ENCODE data around the gene FHIT.

Gene FHIT

DNA sequence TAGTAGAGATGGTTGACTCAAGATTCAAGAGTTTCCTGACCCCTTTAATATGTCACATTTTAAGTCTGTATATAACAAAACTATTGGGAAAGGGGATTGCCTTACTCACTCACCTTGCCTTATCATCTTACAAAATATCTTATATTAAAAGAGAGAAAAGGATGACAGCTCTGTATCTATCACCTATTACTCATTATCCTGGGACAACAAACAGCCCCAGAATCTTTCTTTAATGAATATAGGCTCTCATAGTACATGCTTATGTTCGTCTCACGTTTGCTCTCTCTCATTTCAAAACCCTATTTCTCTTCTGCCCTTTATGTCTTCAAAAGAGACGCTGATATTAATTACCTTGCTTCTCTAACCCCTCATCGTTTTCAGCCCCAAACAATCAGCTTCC is 1178.0 kb downstream of the FHIT start:
- Histone ChIP-seq H3K4me1 (ENCODE audit: control insufficient read depth, low read length) (peaks cover 60% of the 10 kb centered on the region), H3K79me2 (ENCODE audit: control insufficient read depth, low read length) (no peaks in the 10 kb centered on the region), H3K36me3 (ENCODE audit: control insufficient read depth, low read length) (no peaks in the 10 kb centered on the region)

DNA sequence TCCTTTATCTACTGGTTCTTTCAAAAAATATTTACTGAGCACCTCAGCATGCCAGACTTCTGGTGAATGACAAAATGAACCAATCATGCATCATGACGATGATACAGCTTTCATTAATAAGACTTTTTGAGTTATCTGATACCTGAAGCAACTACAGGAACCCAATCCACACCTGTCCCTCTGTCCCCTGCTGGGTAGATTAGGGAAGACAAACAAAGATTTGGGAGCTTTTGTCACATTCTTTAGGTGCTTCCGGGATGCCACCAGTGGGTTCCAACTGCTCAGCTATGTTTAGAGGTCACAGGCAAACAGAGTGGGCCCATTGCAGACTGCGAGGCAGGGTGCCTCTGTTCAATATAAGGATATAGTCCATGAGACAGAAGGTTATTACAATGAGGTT is 1180.9 kb downstream of the FHIT start:
- Histone ChIP-seq H3K36me3 (ENCODE audit: control insufficient read depth, low read length) (no peaks in the 10 kb centered on the region), H3K4me1 (ENCODE audit: control insufficient read depth, low read length) (peaks cover 40% of the 10 kb centered on the region), H3K79me2 (ENCODE audit: control insufficient read depth, low read length) (no peaks in the 10 kb centered on the region), H3K27ac (ENCODE audit: low read depth, low read length) (0 out of 2 replicates have a peak overlapping the region, but pooled peaks have one; percentile 11), H3K4me2 (ENCODE audit: low read length) (peak overlapping the region; percentile 28), H3F3A (ENCODE audit: control insufficient read depth, insufficient read depth) (no peaks in the 10 kb centered on the region), H4K20me1 (ENCODE audit: control insufficient read depth, insufficient read depth, low read depth, low read length) (no peaks in the 10 kb centered on the region), H3K9me3 (ENCODE audit: control insufficient read depth, insufficient read depth, low read length) (peaks cover 7% of the 10 kb centered on the region; the same call in 1 of the 2 replicates), H3K4me3 (ENCODE audit: low read length) (no peak overlapping the region), H3K27me3 (ENCODE audit: control insufficient read depth, low read length) (no peaks in the 10 kb centered on the region), H3K9me2 (replicated peaks; ENCODE audit: control insufficient read depth, low read length) (no peaks in the 10 kb centered on the region)
- TF ChIP-seq, protein P1, sequence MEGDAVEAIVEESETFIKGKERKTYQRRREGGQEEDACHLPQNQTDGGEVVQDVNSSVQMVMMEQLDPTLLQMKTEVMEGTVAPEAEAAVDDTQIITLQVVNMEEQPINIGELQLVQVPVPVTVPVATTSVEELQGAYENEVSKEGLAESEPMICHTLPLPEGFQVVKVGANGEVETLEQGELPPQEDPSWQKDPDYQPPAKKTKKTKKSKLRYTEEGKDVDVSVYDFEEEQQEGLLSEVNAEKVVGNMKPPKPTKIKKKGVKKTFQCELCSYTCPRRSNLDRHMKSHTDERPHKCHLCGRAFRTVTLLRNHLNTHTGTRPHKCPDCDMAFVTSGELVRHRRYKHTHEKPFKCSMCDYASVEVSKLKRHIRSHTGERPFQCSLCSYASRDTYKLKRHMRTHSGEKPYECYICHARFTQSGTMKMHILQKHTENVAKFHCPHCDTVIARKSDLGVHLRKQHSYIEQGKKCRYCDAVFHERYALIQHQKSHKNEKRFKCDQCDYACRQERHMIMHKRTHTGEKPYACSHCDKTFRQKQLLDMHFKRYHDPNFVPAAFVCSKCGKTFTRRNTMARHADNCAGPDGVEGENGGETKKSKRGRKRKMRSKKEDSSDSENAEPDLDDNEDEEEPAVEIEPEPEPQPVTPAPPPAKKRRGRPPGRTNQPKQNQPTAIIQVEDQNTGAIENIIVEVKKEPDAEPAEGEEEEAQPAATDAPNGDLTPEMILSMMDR (IDR thresholded peaks at IDR 0.05; ENCODE audit: low read depth, low read length, poor library complexity, severe bottlenecking), result no peak
- no peak for TF ChIP-seq EZH2phosphoT487 (IDR thresholded peaks at IDR 0.05; ENCODE audit: borderline replicate concordance, low read length)

More for the DNA sequence above, 1178.0 kb downstream of the FHIT start:
- no peak for TF ChIP-seq EZH2phosphoT487 (IDR thresholded peaks at IDR 0.05; ENCODE audit: borderline replicate concordance, low read length)
- TF ChIP-seq, protein P1 (IDR thresholded peaks at IDR 0.05; ENCODE audit: low read depth, low read length, poor library complexity, severe bottlenecking), result no peak
- Histone ChIP-seq H3K9me2 (replicated peaks; ENCODE audit: control insufficient read depth, low read length) (no peaks in the 10 kb centered on the region), H3F3A (ENCODE audit: control insufficient read depth, insufficient read depth) (no peaks in the 10 kb centered on the region), H4K20me1 (ENCODE audit: control insufficient read depth, insufficient read depth, low read depth, low read length) (no peaks in the 10 kb centered on the region), H3K4me3 (ENCODE audit: low read length) (no peak overlapping the region), H3K27ac (ENCODE audit: low read depth, low read length) (no peak overlapping the region), H3K9me3 (ENCODE audit: control insufficient read depth, insufficient read depth, low read length) (peaks cover 7% of the 10 kb centered on the region; the same call in 1 of the 2 replicates), H3K4me2 (ENCODE audit: low read length) (no peak overlapping the region), H3K27me3 (ENCODE audit: control insufficient read depth, low read length) (no peaks in the 10 kb centered on the region)

DNA sequence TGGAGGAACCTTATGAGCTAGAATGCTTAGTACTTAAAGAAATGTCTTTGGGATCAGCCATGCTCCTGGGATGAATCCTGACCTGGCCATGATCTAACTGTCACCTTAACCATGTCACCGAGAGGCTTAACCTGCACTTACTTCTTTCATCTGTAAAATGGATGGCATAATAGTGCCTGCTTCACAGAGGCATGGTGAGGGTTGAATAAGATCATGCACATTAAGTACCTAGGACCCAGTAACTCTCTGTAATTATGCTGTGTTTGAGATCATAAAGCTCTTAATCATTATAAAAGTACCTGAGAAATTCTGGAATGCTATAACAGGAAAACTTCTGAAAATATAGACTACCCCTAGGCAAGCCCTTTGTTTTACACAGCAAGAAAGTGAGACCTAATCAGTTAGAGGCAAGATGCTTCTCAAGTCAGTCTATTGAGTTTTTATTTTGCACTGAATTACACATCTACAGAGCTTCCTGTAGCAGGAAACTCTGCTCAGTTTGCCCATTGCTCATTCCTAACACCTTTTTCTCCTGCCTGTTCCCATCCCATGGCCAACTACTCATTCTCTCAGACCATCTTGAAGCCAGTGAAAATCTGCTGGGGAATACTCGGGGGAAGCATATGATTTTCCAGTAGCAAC is 1185.9 kb downstream of the FHIT start:
- H3K36me3 ChIP-seq (ENCODE audit: control insufficient read depth, low read length), result no peaks in the 10 kb centered on the region
- no peaks in the 10 kb centered on the region for H4K20me1 ChIP-seq (ENCODE audit: control insufficient read depth, insufficient read depth, low read depth, low read length)
- no peaks in the 10 kb centered on the region for H3K9me3 ChIP-seq (ENCODE audit: control insufficient read depth, insufficient read depth, low read length)
- H3K4me2 ChIP-seq (ENCODE audit: low read length), result no peak overlapping the region
- no peak overlapping the region for H3K27ac ChIP-seq (ENCODE audit: low read depth, low read length)
- no peaks in the 10 kb centered on the region for H3F3A ChIP-seq (ENCODE audit: control insufficient read depth, insufficient read depth)
- TF ChIP-seq EZH2phosphoT487 (IDR thresholded peaks at IDR 0.05; ENCODE audit: borderline replicate concordance, low read length), result no peak
- TF ChIP-seq, protein P1 (IDR thresholded peaks at IDR 0.05; ENCODE audit: low read depth, low read length, poor library complexity, severe bottlenecking), result no peak
- H3K4me3 ChIP-seq (ENCODE audit: low read length), result no peak overlapping the region
- no peaks in the 10 kb centered on the region for H3K79me2 ChIP-seq (ENCODE audit: control insufficient read depth, low read length)
- H3K9me2 ChIP-seq (replicated peaks; ENCODE audit: control insufficient read depth, low read length), result no peaks in the 10 kb centered on the region
- H3K4me1 ChIP-seq (ENCODE audit: control insufficient read depth, low read length), result peaks cover 16% of the 10 kb centered on the region
- H3K27me3 ChIP-seq (ENCODE audit: control insufficient read depth, low read length), result no peaks in the 10 kb centered on the region
